Cardiac muscle cell (in vitro differentiated cells and primary cell): ENCODE results near the gene KRTAP3-2. TPM values are rescaled to one million over a fixed set of nuclear protein-coding genes. Genes with fewer than 3 reads are reported as not detected.
A peak's percentile ranks its signal among the peaks of the same experiment; 100 is the strongest.

ENCODE experiments used
- DNase-seq, 2 donors: peaks; one replicate each; pipeline versions ENCODE4 v3.0.0 to v3.0.0-alpha.2; 2010 to 2017; ENCODE audit warnings: low read depth in 1 of 2, low spot score in 1 of 2
- H3K27ac ChIP-seq: fragments of 200-600 bp; sonication (generic); 2 replicates; pipeline ENCODE4 v1.5.1; 2016
- H3K27me3 ChIP-seq: fragments of 200-600 bp; sonication (generic); 2 replicates; pipeline ENCODE4 v1.6.0; 2016; ENCODE audit warnings: control low read depth
- H3K36me3 ChIP-seq: fragments of 200-600 bp; sonication (generic); 2 replicates; pipeline ENCODE4 v1.5.1; 2016; ENCODE audit warnings: control low read depth
- H3K4me1 ChIP-seq: fragments of 200-600 bp; sonication (generic); 2 replicates; pipeline ENCODE4 v1.8.1; 2017; ENCODE audit warnings: low read depth, mild to moderate bottlenecking, mixed run types
- H3K4me3 ChIP-seq: fragments of 200-600 bp; sonication (generic); 2 replicates; pipeline ENCODE4 v1.5.1; 2016; ENCODE audit warnings: mild to moderate bottlenecking
- H3K9me3 ChIP-seq: fragments of 200-600 bp; sonication (generic); 2 replicates; pipeline ENCODE4 v1.5.1; 2017; ENCODE audit warnings: low read depth, mild to moderate bottlenecking, control low read depth
- polyA plus RNA-seq: library from polyadenylated mRNA; unstranded; fragments of >200 nt; fragmentation: Nextera tagmentation; extraction: Ambion mirVana; gene quantifications from 2 replicates; pipeline ENCODE4 v1.2.1, GENCODE V29; 2016
- total RNA-seq: library from RNA; depleted of rRNA; stranded (reverse); fragments of >200 nt; gene quantifications from 2 replicates; pipeline ENCODE4 v1.2.3, GENCODE V29; 2016
- TF ChIP-seq, protein P1 (sequence below): IDR thresholded peaks from 2 replicates; pipeline ENCODE4 v1.5.1; 2012; ENCODE audit warnings: low read depth, mild to moderate bottlenecking, low read length

Gene KRTAP3-2
- total and polyA plus RNA-seq, 2 experiments from 2014 or later = not detected

DNA sequence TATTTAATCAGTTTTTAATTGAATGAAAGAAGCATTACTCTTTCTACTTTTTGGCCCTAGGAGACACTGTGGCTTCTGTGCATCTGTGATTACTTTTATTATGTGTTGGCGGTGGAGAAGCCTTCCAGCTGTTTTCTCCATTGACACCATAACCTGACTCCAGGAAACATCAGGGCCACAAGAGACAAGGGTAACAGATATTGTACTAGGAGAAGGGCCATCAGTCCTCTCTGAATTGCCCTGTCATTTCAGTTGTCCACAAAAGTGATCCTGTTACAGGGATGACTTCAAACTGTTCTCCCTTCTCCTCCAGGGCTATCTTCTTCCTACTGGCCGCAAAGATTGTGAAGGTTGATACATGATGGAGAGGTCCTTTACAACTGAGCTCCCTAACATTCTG is 47.6 kb downstream of the KRTAP3-2 start:
- H3K27me3 ChIP-seq = no peaks in the 10 kb centered on the region
- no peaks in the 10 kb centered on the region for H3K4me1 ChIP-seq
- H3K27ac ChIP-seq = no peak overlapping the region
- DNase-seq = no peak
- TF ChIP-seq, protein P1, sequence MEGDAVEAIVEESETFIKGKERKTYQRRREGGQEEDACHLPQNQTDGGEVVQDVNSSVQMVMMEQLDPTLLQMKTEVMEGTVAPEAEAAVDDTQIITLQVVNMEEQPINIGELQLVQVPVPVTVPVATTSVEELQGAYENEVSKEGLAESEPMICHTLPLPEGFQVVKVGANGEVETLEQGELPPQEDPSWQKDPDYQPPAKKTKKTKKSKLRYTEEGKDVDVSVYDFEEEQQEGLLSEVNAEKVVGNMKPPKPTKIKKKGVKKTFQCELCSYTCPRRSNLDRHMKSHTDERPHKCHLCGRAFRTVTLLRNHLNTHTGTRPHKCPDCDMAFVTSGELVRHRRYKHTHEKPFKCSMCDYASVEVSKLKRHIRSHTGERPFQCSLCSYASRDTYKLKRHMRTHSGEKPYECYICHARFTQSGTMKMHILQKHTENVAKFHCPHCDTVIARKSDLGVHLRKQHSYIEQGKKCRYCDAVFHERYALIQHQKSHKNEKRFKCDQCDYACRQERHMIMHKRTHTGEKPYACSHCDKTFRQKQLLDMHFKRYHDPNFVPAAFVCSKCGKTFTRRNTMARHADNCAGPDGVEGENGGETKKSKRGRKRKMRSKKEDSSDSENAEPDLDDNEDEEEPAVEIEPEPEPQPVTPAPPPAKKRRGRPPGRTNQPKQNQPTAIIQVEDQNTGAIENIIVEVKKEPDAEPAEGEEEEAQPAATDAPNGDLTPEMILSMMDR = no peak
- no peak overlapping the region for H3K4me3 ChIP-seq
- H3K9me3 ChIP-seq = no peaks in the 10 kb centered on the region
- H3K36me3 ChIP-seq = no peaks in the 10 kb centered on the region

DNA sequence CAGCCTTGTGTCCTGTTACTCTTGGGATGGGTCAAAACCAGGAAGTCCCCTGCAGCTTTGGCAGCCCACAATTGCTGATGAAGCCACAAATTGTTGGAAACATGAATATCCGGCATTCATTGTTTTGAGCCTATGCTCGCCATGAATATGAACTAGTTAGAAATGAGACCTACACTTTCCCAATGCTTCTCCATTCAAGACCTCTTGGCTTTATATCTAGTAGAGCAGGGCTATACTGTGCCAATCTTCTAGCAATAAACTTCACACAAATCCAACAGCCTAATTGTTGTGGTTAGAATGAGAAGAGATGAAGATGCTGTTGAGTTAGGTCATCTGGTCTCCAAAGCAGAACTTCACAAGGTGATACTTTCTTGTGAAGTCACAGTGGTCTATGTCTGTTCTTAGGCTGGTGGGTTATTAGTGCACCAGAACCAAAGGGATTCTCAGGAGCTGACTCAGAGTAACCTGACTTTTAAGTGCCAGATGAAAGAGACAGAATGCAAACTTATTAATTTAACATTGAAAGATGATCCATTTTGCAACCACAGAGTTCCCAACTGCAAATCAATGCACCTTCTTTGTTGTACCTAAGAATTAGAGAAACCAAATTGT is 48.6 kb downstream of the KRTAP3-2 start:
- Histone ChIP-seq H3K36me3 (no peaks in the 10 kb centered on the region), H3K4me1 (no peaks in the 10 kb centered on the region), H3K27ac (no peak overlapping the region), H3K4me3 (no peak overlapping the region), H3K27me3 (no peaks in the 10 kb centered on the region), H3K9me3 (no peaks in the 10 kb centered on the region)
- TF ChIP-seq, protein P1 = no peak
- DNase-seq = no peak

DNA sequence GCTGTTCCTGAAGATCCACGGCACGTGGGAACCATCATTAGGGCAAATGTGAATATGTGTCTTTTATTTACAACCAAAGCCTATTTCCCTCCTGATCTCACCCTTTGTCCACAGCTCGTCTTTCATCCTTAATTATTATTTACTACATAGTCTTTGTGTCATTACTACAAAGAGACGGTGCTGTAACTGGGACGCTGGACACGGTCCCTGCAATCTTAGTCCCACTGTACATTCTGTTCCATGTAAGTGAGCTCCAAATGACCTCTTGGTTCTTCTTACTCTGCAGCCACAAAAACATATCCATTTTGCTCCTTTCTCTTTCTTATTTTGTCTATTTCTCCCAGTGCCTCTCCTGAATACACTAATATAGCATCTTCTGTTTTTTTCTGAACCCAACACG is 49.5 kb downstream of the KRTAP3-2 start:
- Histone ChIP-seq H3K27ac (no peak overlapping the region), H3K36me3 (no peaks in the 10 kb centered on the region), H3K27me3 (no peaks in the 10 kb centered on the region), H3K4me3 (no peak overlapping the region), H3K4me1 (no peaks in the 10 kb centered on the region), H3K9me3 (no peaks in the 10 kb centered on the region)
- TF ChIP-seq, protein P1 = no peak
- DNase-seq = no peak

DNA sequence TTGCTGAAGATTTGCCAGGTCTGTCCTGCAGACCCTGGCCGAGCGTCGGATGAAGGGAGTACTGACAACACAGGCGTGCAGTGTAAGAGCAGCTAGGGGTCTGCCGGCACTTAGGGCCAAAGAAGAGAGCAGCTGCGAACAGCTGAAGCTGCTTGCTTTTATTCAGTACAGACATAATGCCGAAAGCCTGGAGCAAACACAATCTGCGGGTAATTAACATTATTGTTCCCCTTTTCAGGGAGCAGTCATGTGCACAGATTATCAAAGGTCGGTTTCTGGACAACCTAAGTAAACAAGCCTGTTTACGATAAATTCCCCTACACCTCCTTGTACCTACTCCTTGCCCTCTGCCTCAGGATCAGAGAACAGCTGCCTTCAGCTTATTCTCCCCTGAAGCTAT is 50.3 kb downstream of the KRTAP3-2 start:
- Histone ChIP-seq H3K27ac (no peak overlapping the region), H3K36me3 (no peaks in the 10 kb centered on the region), H3K4me3 (no peak overlapping the region), H3K27me3 (no peaks in the 10 kb centered on the region), H3K9me3 (no peaks in the 10 kb centered on the region), H3K4me1 (no peaks in the 10 kb centered on the region)
- DNase-seq = peak in 1 of 2 donors; percentile 26
- TF ChIP-seq, protein P1 = no peak

Other genes starting within 250 kb of the KRTAP3-2 start
Only the 30 nearest of the 37 such genes appear.
- not detected in 2 replicates for gene KRT28, start 199.9 kb downstream of the KRTAP3-2 start, total RNA-seq
- not detected in 2 replicates for gene KRT28, start 199.9 kb downstream of the KRTAP3-2 start, polyA plus RNA-seq
- gene KRT10, start 177.3 kb downstream of the KRTAP3-2 start, total RNA-seq = 30.1 and 77.2 TPM in 2 replicates
- gene KRT10, start 177.3 kb downstream of the KRTAP3-2 start, polyA plus RNA-seq = 91.0 and 131 TPM in 2 replicates
- gene KRT12, start 132.7 kb downstream of the KRTAP3-2 start, total RNA-seq = not detected in 2 replicates
- not detected in 2 replicates for gene KRT12, start 132.7 kb downstream of the KRTAP3-2 start, polyA plus RNA-seq
- not detected in 2 replicates for gene KRT20, start 114.7 kb downstream of the KRTAP3-2 start, total RNA-seq
- not detected in 2 replicates for gene KRT20, start 114.7 kb downstream of the KRTAP3-2 start, polyA plus RNA-seq
- not detected in 2 replicates for gene KRT23, start 62.3 kb downstream of the KRTAP3-2 start, total RNA-seq
- not detected in 2 replicates for gene KRT23, start 62.3 kb downstream of the KRTAP3-2 start, polyA plus RNA-seq
- not detected in 2 replicates for gene KRT39, start 33.0 kb downstream of the KRTAP3-2 start, total RNA-seq
- not detected in 2 replicates for gene KRT39, start 33.0 kb downstream of the KRTAP3-2 start, polyA plus RNA-seq
- gene KRT40, start 15.6 kb downstream of the KRTAP3-2 start, total RNA-seq = not detected in 2 replicates
- not detected in 2 replicates for gene KRT40, start 15.6 kb downstream of the KRTAP3-2 start, polyA plus RNA-seq
- gene KRTAP3-3, start 5.7 kb downstream of the KRTAP3-2 start, total RNA-seq = not detected in 2 replicates
- gene KRTAP3-3, start 5.7 kb downstream of the KRTAP3-2 start, polyA plus RNA-seq = not detected in 2 replicates
- gene KRTAP3-1, start 9.2 kb upstream of the KRTAP3-2 start, total RNA-seq = not detected in 2 replicates
- gene KRTAP3-1, start 9.2 kb upstream of the KRTAP3-2 start, polyA plus RNA-seq = not detected in 2 replicates
- not detected in 2 replicates for gene KRTAP1-5, start 27.3 kb upstream of the KRTAP3-2 start, total RNA-seq
- not detected in 2 replicates for gene KRTAP1-5, start 27.3 kb upstream of the KRTAP3-2 start, polyA plus RNA-seq
- gene KRTAP1-4, start 30.3 kb upstream of the KRTAP3-2 start, total RNA-seq = not detected in 2 replicates
- not detected in 2 replicates for gene KRTAP1-4, start 30.3 kb upstream of the KRTAP3-2 start, polyA plus RNA-seq
- not detected in 2 replicates for gene KRTAP1-3, start 35.0 kb upstream of the KRTAP3-2 start, total RNA-seq
- gene KRTAP1-3, start 35.0 kb upstream of the KRTAP3-2 start, polyA plus RNA-seq = not detected in 2 replicates
- gene KRTAP1-1, start 41.5 kb upstream of the KRTAP3-2 start, total RNA-seq = not detected in 2 replicates
- not detected in 2 replicates for gene KRTAP1-1, start 41.5 kb upstream of the KRTAP3-2 start, polyA plus RNA-seq
- not detected in 2 replicates for gene KRTAP2-1, start 47.4 kb upstream of the KRTAP3-2 start, total RNA-seq
- not detected in 2 replicates for gene KRTAP2-1, start 47.4 kb upstream of the KRTAP3-2 start, polyA plus RNA-seq
- not detected in 2 replicates for gene KRTAP2-2, start 55.3 kb upstream of the KRTAP3-2 start, total RNA-seq
- gene KRTAP2-2, start 55.3 kb upstream of the KRTAP3-2 start, polyA plus RNA-seq = not detected in 2 replicates
- not detected in 2 replicates for gene KRTAP2-3, start 60.2 kb upstream of the KRTAP3-2 start, total RNA-seq
- not detected in 2 replicates for gene KRTAP2-3, start 60.2 kb upstream of the KRTAP3-2 start, polyA plus RNA-seq
- gene KRTAP2-4, start 66.0 kb upstream of the KRTAP3-2 start, total RNA-seq = not detected in 2 replicates
- gene KRTAP2-4, start 66.0 kb upstream of the KRTAP3-2 start, polyA plus RNA-seq = not detected in 2 replicates
- not detected in 2 replicates for gene KRTAP4-7, start 84.2 kb upstream of the KRTAP3-2 start, total RNA-seq
- gene KRTAP4-7, start 84.2 kb upstream of the KRTAP3-2 start, polyA plus RNA-seq = not detected in 2 replicates
- not detected in 2 replicates for gene KRTAP4-8, start 98.2 kb upstream of the KRTAP3-2 start, total RNA-seq
- not detected in 2 replicates for gene KRTAP4-8, start 98.2 kb upstream of the KRTAP3-2 start, polyA plus RNA-seq
- not detected in 2 replicates for gene KRTAP4-16, start 102.3 kb upstream of the KRTAP3-2 start, total RNA-seq
- gene KRTAP4-16, start 102.3 kb upstream of the KRTAP3-2 start, polyA plus RNA-seq = not detected in 2 replicates
- gene KRTAP4-9, start 105.5 kb upstream of the KRTAP3-2 start, total RNA-seq = not detected in 2 replicates
- not detected in 2 replicates for gene KRTAP4-9, start 105.5 kb upstream of the KRTAP3-2 start, polyA plus RNA-seq
- not detected in 2 replicates for gene KRTAP4-11, start 118.5 kb upstream of the KRTAP3-2 start, total RNA-seq
- not detected in 2 replicates for gene KRTAP4-11, start 118.5 kb upstream of the KRTAP3-2 start, polyA plus RNA-seq
- not detected in 2 replicates for gene KRTAP4-12, start 124.3 kb upstream of the KRTAP3-2 start, total RNA-seq
- gene KRTAP4-12, start 124.3 kb upstream of the KRTAP3-2 start, polyA plus RNA-seq = not detected in 2 replicates
- gene KRTAP4-6, start 140.6 kb upstream of the KRTAP3-2 start, total RNA-seq = not detected in 2 replicates
- gene KRTAP4-6, start 140.6 kb upstream of the KRTAP3-2 start, polyA plus RNA-seq = not detected in 2 replicates
- gene KRTAP4-5, start 149.9 kb upstream of the KRTAP3-2 start, total RNA-seq = not detected in 2 replicates
- gene KRTAP4-5, start 149.9 kb upstream of the KRTAP3-2 start, polyA plus RNA-seq = not detected in 2 replicates
- gene KRTAP4-4, start 160.8 kb upstream of the KRTAP3-2 start, total RNA-seq = not detected in 2 replicates
- gene KRTAP4-4, start 160.8 kb upstream of the KRTAP3-2 start, polyA plus RNA-seq = not detected in 2 replicates
- gene KRTAP4-3, start 168.3 kb upstream of the KRTAP3-2 start, total RNA-seq = not detected in 2 replicates
- not detected in 2 replicates for gene KRTAP4-3, start 168.3 kb upstream of the KRTAP3-2 start, polyA plus RNA-seq
- not detected in 2 replicates for gene KRTAP4-2, start 178.3 kb upstream of the KRTAP3-2 start, total RNA-seq
- not detected in 2 replicates for gene KRTAP4-2, start 178.3 kb upstream of the KRTAP3-2 start, polyA plus RNA-seq
- gene KRTAP4-1, start 185.0 kb upstream of the KRTAP3-2 start, total RNA-seq = not detected in 2 replicates
- not detected in 2 replicates for gene KRTAP4-1, start 185.0 kb upstream of the KRTAP3-2 start, polyA plus RNA-seq
- not detected in 2 replicates for gene KRTAP9-1, start 190.0 kb upstream of the KRTAP3-2 start, total RNA-seq
- gene KRTAP9-1, start 190.0 kb upstream of the KRTAP3-2 start, polyA plus RNA-seq = not detected in 2 replicates